Activated CD4-positive, alpha-beta T cell treated with anti-CD3 and anti-CD28 coated beads, Interleukin-2, amount 50 U/mL, for 16 hours (primary cell): Measurements from ENCODE around the gene SLC27A1.
"Not testable (repeated sequence)": the region's sequence is repeated elsewhere in the genome, so short reads cannot be mapped to it uniquely, and the experiment has no call there.

Source experiments
- DNase-seq: peaks from one replicate; pipeline ENCODE4 v3.0.0-alpha.2; 2020

The SLC27A1 gene

GRCh38 chr19:17487284-17488121 lies 17.2 kb downstream of the SLC27A1 start:
- no peak for DNase-seq

GRCh38 chr19:17488593-17489391 lies 18.5 kb downstream of the SLC27A1 start:
- DNase-seq: peak; percentile 75

- DNase-seq: no peak
Measured at GRCh38 chr19:17489392-17490030, 19.2 kb downstream of the SLC27A1 start.

- DNase-seq: no peak
Measured at GRCh38 chr19:17490411-17490810, 20.1 kb downstream of the SLC27A1 start.

GRCh38 chr19:17491287-17491686 lies 21.0 kb downstream of the SLC27A1 start:
- no peak for DNase-seq

- no peak for DNase-seq
Measured at GRCh38 chr19:17495639-17496296, 25.4 kb downstream of the SLC27A1 start.

GRCh38 chr19:17496337-17496997 lies 26.1 kb downstream of the SLC27A1 start:
- peak; percentile 90 for DNase-seq

- no peak for DNase-seq
Measured at GRCh38 chr19:17497149-17497798, 26.9 kb downstream of the SLC27A1 start.

GRCh38 chr19:17499025-17499424 lies 28.7 kb downstream of the SLC27A1 start:
- not testable (repeated sequence) for DNase-seq

GRCh38 chr19:17499648-17500446 lies 29.5 kb downstream of the SLC27A1 start:
- DNase-seq: no peak

GRCh38 chr19:17500447-17501198 lies 30.3 kb downstream of the SLC27A1 start:
- no peak for DNase-seq

GRCh38 chr19:17503240-17503639 lies 32.9 kb downstream of the SLC27A1 start:
- no peak for DNase-seq

GRCh38 chr19:17504030-17504429 lies 33.7 kb downstream of the SLC27A1 start:
- no peak for DNase-seq

GRCh38 chr19:17504456-17504855 lies 34.1 kb downstream of the SLC27A1 start:
- no peak for DNase-seq

GRCh38 chr19:17505223-17505622 lies 34.9 kb downstream of the SLC27A1 start:
- no peak for DNase-seq

- DNase-seq: no peak
Measured at GRCh38 chr19:17506745-17507144, 36.4 kb downstream of the SLC27A1 start.

GRCh38 chr19:17508558-17508933 lies 38.2 kb downstream of the SLC27A1 start:
- not testable (repeated sequence) for DNase-seq

GRCh38 chr19:17510220-17510993 lies 40.1 kb downstream of the SLC27A1 start:
- no peak for DNase-seq
